AG09319 (cell line): ENCODE measurements around the gene NOL4L.

Experiments
- DNase-seq: peaks from one replicate; pipeline ENCODE4 v3.0.0-alpha.2; 2010; ENCODE audit warnings: low read depth; ENCODE audit errors: extremely low read depth
- TF ChIP-seq, protein P1 (sequence below): IDR thresholded peaks from 2 replicates; pipeline ENCODE4 v1.5.1; 2011; ENCODE audit warnings: low read depth, mild to moderate bottlenecking, inconsistent platforms, low read length, moderate library complexity

The NOL4L gene

DNA sequence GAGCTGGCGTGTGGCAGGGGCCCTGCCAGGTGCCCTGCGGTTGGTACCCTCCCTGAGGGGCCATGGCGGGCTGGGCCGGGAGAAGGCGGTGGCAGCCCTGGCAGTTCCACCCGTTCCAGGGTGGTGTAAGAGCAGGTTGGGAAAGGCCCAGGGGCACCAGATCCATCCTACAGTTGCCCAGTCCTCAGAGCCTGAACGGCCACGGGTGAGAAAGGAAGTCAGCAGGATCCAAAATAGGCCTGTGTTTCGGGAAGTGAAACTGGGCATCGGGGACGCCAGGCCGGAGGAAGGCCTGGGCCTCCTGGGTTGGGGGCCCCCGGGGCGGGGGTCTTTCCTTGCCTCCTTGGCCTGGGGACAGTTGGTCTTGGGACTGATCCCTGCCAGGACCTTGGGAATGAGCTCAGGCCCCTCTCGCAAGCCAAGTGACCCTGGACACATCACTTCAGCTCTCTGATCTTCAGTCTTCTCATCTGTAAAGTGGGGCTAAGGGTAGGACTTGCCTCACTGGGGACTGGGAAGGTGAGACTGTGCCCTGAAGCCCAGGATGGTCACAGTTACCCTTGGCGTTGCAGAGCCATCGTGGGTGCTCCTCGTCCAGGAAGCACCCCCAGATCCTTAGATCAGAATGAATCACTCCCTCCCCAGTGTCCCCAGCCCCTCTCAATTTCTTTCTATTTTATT, 18.1 kb upstream of the NOL4L start:
- DNase-seq = no peak

DNA sequence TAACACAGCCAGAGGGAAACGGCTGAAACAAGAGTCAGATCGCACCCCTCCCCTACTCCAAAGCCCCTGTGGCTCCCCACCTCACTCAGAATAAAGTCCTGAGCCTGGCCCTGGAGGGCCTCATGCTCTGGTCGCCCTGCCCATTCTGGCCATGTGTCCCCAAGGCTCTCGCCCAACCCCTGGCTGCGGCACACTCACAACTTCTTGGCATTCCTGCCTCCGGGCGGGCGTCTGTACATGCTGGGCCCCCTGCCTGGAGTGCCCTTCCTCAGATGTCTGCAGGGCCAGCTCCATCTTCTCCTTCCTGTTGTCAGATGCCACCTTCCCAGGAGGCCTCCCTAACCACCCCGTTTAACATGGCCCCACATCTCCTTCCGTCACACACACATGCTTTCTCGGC, 17.1 kb upstream of the NOL4L start:
- TF ChIP-seq, protein P1, sequence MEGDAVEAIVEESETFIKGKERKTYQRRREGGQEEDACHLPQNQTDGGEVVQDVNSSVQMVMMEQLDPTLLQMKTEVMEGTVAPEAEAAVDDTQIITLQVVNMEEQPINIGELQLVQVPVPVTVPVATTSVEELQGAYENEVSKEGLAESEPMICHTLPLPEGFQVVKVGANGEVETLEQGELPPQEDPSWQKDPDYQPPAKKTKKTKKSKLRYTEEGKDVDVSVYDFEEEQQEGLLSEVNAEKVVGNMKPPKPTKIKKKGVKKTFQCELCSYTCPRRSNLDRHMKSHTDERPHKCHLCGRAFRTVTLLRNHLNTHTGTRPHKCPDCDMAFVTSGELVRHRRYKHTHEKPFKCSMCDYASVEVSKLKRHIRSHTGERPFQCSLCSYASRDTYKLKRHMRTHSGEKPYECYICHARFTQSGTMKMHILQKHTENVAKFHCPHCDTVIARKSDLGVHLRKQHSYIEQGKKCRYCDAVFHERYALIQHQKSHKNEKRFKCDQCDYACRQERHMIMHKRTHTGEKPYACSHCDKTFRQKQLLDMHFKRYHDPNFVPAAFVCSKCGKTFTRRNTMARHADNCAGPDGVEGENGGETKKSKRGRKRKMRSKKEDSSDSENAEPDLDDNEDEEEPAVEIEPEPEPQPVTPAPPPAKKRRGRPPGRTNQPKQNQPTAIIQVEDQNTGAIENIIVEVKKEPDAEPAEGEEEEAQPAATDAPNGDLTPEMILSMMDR = no peak
- no peak for DNase-seq

More for the DNA sequence above, 18.1 kb upstream of the NOL4L start:
- TF ChIP-seq, protein P1 = no peak

DNA sequence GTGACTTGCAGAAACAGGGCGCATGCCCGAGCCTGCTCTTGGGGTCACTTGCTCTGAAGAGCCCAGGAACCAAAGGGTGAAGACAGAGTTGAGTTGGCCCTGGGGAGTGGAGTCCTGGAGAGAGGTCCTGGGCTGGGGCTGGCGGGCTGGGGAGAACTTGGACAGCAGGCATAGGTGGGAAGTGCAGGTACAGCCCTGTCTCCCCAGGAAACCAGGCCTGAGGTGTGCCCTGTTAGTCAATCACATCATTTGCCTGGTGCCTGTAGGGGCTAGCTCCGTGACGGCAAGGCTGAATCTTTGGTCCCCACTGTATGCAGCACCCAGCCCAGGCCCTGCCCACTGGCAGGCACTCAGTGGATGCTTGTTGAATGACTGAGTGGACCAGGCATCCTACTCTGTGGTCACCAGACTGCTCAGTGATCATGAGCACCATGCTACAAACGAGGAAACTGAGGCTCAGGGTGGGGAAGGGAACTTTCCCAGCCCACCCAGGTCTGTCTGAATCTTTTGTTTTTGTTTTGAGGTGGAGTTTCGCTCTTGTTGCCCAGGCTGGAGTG, 15.6 kb upstream of the NOL4L start:
- TF ChIP-seq, protein P1 = no peak
- no peak for DNase-seq

DNA sequence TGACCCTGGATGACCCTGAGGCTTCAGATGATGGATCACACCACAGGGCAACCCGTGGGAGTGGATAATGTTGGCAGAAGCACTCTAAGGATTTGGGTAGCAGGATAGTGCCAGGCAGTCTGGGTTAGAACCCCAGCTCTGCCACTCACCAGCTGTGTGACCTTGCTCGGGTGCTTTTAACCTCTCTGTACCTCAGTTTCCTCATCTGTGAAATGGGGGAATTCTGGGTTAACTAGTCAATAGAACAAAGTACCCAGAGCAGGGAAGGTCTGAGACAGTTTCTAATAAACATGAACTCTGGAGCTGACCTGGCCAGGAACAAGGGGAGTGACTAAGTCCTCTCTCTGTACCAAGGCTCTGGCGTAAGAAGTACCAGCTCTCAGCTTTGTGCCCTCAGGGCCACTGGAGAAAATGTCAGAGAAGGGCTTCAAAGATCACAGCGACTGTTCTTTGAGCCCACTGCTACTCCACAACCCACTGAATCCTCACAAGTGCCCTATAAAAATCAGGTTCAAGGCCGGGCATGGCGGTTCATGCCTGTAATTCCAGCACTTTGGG, 14.7 kb upstream of the NOL4L start:
- DNase-seq = no peak

DNA sequence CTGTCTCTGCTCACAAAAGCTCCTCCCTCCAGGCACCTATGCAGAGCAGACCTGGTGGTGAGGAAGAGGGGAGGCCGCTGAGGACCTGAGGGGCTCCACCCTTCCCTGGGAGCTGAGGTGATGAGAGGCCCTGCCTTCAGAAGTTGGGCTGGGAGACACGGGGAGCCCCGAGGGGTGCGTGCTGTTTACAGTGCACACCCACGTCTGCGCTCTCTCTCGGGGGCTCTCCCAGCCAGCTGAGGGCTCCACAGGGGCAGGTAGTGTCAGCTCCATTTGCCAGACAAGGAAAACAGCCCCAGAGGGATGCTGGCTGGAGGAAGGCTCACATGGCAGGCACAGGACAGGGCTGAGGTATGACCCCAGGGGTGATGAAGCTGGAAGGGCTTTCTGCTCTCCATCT, 13.5 kb upstream of the NOL4L start:
- TF ChIP-seq, protein P1 = no peak
- DNase-seq = no peak

More for the DNA sequence above, 14.7 kb upstream of the NOL4L start:
- TF ChIP-seq, protein P1 = no peak

DNA sequence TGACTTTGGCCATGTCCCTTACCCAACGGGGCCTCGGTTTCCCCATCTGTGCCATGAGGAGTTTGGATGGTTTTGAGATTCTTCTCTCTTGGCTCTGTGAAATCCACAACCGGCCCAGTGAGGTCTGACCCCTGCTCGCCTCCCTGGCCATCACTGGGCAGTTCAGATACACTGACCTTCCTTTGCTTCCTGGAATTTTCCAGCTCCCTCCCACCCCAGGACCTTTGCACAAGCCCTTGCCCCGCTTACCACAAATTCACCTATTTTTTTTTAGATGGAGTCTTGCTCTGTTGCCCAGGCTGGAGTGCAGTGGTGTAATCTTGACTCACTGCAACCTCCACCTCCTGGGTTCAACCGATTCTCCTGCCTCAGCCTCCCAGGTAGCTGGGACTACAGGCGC, 12.6 kb upstream of the NOL4L start:
- no peak for DNase-seq
- TF ChIP-seq, protein P1 = no peak

DNA sequence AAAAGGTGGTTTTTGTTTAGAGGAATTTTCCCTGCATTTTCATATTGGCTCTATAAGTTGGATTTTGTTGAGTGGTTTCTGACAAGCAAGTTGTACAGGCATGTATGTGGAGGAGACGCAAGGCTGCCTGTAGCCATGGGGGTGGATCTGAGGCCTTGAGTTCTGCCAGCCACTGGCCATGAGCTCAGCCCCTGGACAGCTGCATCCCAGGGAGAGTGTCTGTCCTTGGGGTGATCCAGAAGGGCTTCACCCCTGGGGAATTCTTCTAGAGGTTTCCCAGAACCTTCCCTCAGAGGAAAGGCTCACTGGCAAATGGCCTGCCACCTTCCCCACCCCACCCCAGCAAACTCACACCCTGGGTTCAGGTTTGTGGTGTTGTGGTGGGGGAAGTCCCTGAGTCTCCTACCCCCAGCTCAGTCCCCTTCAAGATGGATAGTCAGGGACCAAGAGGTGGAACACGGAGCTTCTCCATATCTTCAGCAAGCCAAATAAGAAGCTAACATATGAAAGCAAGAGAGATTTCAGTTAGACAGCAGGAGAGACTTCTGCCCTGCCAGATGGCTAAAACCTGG, 11.6 kb upstream of the NOL4L start:
- no peak for DNase-seq
- TF ChIP-seq, protein P1 = no peak
